ENCODE measurements around the gene TACSTD2.

DNA sequence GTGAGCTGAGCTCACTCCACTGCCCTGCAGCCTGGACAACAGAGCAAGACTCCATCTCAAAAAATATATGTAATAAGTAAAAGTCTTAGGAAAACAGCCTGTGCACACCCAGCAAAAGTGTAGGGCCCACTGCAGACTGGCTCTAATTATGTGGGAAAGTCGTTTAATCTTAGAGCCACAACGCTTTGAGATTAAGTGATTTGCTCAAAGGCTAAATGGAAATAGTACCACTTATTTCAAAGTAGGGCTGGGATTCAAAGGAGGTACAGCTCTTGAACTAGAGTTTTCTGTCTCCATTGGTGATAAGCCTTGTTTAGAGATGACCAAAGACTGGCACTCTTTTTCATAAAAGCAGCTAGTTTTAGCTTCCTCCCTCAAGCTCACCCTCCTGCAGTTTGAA is 2.2 kb downstream of the TACSTD2 start:
- TF ChIP-seq, protein P1, sequence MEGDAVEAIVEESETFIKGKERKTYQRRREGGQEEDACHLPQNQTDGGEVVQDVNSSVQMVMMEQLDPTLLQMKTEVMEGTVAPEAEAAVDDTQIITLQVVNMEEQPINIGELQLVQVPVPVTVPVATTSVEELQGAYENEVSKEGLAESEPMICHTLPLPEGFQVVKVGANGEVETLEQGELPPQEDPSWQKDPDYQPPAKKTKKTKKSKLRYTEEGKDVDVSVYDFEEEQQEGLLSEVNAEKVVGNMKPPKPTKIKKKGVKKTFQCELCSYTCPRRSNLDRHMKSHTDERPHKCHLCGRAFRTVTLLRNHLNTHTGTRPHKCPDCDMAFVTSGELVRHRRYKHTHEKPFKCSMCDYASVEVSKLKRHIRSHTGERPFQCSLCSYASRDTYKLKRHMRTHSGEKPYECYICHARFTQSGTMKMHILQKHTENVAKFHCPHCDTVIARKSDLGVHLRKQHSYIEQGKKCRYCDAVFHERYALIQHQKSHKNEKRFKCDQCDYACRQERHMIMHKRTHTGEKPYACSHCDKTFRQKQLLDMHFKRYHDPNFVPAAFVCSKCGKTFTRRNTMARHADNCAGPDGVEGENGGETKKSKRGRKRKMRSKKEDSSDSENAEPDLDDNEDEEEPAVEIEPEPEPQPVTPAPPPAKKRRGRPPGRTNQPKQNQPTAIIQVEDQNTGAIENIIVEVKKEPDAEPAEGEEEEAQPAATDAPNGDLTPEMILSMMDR (IDR thresholded peaks at IDR 0.05): no peak
- no peak for TF ChIP-seq POLR2A (IDR thresholded peaks at IDR 0.05)
